ENCODE measurements around the gene HOOK2. TPM values are rescaled to one million over a fixed set of nuclear protein-coding genes. Genes with fewer than 3 reads are reported as not detected.

The HOOK2 gene
- total RNA-seq, 1 donor: 21.7 TPM

GRCh38 chr19:12793290-12794195, 18.2 kb upstream of the HOOK2 start:
- H3K27ac ChIP-seq (ENCODE audit: low read depth, low read length): peak overlapping the region; percentile 92
- no peak overlapping the region for H2AFZ ChIP-seq (ENCODE audit: low read length)
- H3K27me3 ChIP-seq (ENCODE audit: insufficient read depth, low read length): no peaks in the 10 kb centered on the region
- peaks cover 24% of the 10 kb centered on the region for H3K4me1 ChIP-seq (ENCODE audit: insufficient read depth, low read length)
- peak; percentile 99 for DNase-seq (ENCODE audit: insufficient read length, low spot score, missing footprints)
- TF ChIP-seq, protein P1, sequence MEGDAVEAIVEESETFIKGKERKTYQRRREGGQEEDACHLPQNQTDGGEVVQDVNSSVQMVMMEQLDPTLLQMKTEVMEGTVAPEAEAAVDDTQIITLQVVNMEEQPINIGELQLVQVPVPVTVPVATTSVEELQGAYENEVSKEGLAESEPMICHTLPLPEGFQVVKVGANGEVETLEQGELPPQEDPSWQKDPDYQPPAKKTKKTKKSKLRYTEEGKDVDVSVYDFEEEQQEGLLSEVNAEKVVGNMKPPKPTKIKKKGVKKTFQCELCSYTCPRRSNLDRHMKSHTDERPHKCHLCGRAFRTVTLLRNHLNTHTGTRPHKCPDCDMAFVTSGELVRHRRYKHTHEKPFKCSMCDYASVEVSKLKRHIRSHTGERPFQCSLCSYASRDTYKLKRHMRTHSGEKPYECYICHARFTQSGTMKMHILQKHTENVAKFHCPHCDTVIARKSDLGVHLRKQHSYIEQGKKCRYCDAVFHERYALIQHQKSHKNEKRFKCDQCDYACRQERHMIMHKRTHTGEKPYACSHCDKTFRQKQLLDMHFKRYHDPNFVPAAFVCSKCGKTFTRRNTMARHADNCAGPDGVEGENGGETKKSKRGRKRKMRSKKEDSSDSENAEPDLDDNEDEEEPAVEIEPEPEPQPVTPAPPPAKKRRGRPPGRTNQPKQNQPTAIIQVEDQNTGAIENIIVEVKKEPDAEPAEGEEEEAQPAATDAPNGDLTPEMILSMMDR (IDR thresholded peaks at IDR 0.05; ENCODE audit: extremely low read depth, low read depth, low read length): no peak
- peaks cover 21% of the 10 kb centered on the region for H3K79me2 ChIP-seq (ENCODE audit: insufficient read depth, low read length)
- H3K4me2 ChIP-seq (ENCODE audit: insufficient read depth, low read length): peak overlapping the region; percentile 88
- peak overlapping the region; percentile 98 for H3K4me3 ChIP-seq (ENCODE audit: insufficient read depth, low read length)
- H3K9me3 ChIP-seq (ENCODE audit: low read depth, low read length): no peaks in the 10 kb centered on the region
- no peaks in the 10 kb centered on the region for H3K36me3 ChIP-seq (ENCODE audit: insufficient read depth, low read length)
- peaks cover 12% of the 10 kb centered on the region for H4K20me1 ChIP-seq (ENCODE audit: insufficient read depth, low read length)

- Histone ChIP-seq H3K79me2 (ENCODE audit: insufficient read depth, low read length) (peaks cover 21% of the 10 kb centered on the region), H4K20me1 (ENCODE audit: insufficient read depth, low read length) (peaks cover 12% of the 10 kb centered on the region), H2AFZ (ENCODE audit: low read length) (no peak overlapping the region), H3K36me3 (ENCODE audit: insufficient read depth, low read length) (no peaks in the 10 kb centered on the region), H3K27me3 (ENCODE audit: insufficient read depth, low read length) (no peaks in the 10 kb centered on the region), H3K4me1 (ENCODE audit: insufficient read depth, low read length) (peaks cover 30% of the 10 kb centered on the region), H3K4me3 (ENCODE audit: insufficient read depth, low read length) (peak overlapping the region; percentile 98), H3K4me2 (ENCODE audit: insufficient read depth, low read length) (peak overlapping the region; percentile 88), H3K27ac (ENCODE audit: low read depth, low read length) (peak overlapping the region; percentile 92), H3K9me3 (ENCODE audit: low read depth, low read length) (no peaks in the 10 kb centered on the region)
- TF ChIP-seq, protein P1 (IDR thresholded peaks at IDR 0.05; ENCODE audit: extremely low read depth, low read depth, low read length): no peak
- DNase-seq (ENCODE audit: insufficient read length, low spot score, missing footprints): peak; percentile 89
Observed at GRCh38 chr19:12792853-12793289, 17.5 kb upstream of the HOOK2 start.

GRCh38 chr19:12792051-12792852, 16.9 kb upstream of the HOOK2 start:
- DNase-seq (ENCODE audit: insufficient read length, low spot score, missing footprints): peak; percentile 91
- H3K4me1 ChIP-seq (ENCODE audit: insufficient read depth, low read length): peaks cover 30% of the 10 kb centered on the region

More at GRCh38 chr19:12792051-12792852, 16.9 kb upstream of the HOOK2 start:
- H2AFZ ChIP-seq (ENCODE audit: low read length): no peak overlapping the region
- peak overlapping the region; percentile 98 for H3K4me3 ChIP-seq (ENCODE audit: insufficient read depth, low read length)
- H3K79me2 ChIP-seq (ENCODE audit: insufficient read depth, low read length): peaks cover 21% of the 10 kb centered on the region
- TF ChIP-seq, protein P1 (IDR thresholded peaks at IDR 0.05; ENCODE audit: extremely low read depth, low read depth, low read length): no peak
- H4K20me1 ChIP-seq (ENCODE audit: insufficient read depth, low read length): peaks cover 12% of the 10 kb centered on the region
- H3K27ac ChIP-seq (ENCODE audit: low read depth, low read length): peak overlapping the region; percentile 92
- H3K9me3 ChIP-seq (ENCODE audit: low read depth, low read length): no peaks in the 10 kb centered on the region
- H3K27me3 ChIP-seq (ENCODE audit: insufficient read depth, low read length): no peaks in the 10 kb centered on the region
- no peaks in the 10 kb centered on the region for H3K36me3 ChIP-seq (ENCODE audit: insufficient read depth, low read length)
- peak overlapping the region; percentile 88 for H3K4me2 ChIP-seq (ENCODE audit: insufficient read depth, low read length)
